Activated naive CD4-positive, alpha-beta T cell (primary cell): ENCODE data around the gene MRPS6.

Source experiments
- DNase-seq, 4 experiments: peaks; one replicate each; lab custom pipeline; 2025; lab: John Stamatoyannopoulos, UW

MRPS6 gene

DNA sequence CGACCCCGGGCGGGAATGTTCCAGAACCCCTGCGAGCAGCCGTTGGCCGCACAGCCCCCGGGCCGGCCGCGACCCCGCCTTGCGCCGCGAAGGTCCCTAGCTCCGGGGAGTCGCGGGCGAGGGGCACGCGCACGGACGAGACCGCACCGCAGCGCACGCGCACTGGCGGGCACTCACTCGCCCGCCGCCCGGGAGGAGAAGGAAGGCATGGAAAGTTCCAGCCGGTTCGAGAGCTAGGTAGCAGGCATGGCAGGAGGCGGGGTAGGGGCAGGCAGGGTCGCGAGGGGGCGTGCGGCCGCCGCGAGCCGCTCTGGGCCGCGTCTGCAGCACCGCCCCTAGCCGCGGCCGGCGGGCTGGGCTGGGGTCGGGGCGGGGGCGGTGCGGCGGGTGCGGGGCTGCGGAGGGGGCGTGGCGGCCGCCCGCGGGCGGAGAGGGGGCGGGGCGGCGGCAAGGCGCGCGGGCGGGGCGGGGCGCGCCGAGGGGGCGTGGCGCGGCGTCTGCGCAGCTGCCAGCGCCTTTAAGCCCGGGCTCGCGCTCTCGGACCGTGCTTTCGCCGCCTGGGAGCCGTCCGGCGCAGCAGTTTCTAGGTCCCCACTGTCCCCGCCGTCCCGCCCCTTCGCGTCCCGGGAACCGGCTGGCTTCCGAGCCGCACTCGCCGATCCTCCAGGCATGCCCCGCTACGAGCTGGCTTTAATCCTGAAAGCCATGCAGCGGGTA, at the start of gene MRPS6, which contains the start of gene SLC5A3:
Gene MRPS6, plus strand, starts transcription at position 547 of the 717 bp plus-strand sequence. Its CDS starts 123 bp downstream, at position 670.
Gene SLC5A3, plus strand, starts transcription at position 547 of the 717 bp plus-strand sequence. CDS start 21,621 bp downstream, outside the sequence.
- DNase-seq, result peak; percentile 38 to 76 (median 52)

DNA sequence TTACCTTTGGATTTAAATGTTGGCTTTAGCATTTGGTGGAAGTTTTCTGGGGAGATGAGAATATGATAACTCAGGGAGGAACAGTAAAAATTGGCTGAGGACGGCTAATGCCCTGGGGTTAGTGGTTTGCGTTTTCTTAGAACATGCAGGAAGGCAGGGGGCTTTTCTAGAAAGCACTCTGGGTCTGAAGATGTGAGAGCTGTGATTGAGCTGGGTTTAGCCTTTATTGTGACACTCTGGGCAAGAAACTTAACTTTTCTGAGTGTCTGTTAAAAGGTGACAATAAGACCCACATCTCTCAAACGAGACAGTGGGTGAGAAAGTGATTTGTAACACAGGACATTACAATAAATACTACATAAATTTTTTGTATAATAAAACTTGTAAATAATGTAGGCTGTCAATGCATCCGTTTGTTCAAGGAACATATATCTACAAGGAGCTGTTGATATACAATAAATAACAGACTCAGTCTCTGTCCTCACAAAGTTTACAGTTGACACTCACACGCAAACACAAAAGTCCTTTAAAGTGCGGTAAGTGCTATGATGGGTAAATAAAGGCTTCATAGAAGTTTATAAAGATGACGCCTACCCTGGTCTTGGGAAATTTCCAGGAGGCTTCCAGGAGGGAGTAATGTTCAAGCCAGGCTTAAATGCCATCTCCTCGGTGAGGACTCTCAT, 49.5 kb upstream of the MRPS6 start:
- DNase-seq, result no peak

- DNase-seq, result no peak
Observed at GRCh38 chr21:34024374-34024693, 49.0 kb upstream of the MRPS6 start.

DNA sequence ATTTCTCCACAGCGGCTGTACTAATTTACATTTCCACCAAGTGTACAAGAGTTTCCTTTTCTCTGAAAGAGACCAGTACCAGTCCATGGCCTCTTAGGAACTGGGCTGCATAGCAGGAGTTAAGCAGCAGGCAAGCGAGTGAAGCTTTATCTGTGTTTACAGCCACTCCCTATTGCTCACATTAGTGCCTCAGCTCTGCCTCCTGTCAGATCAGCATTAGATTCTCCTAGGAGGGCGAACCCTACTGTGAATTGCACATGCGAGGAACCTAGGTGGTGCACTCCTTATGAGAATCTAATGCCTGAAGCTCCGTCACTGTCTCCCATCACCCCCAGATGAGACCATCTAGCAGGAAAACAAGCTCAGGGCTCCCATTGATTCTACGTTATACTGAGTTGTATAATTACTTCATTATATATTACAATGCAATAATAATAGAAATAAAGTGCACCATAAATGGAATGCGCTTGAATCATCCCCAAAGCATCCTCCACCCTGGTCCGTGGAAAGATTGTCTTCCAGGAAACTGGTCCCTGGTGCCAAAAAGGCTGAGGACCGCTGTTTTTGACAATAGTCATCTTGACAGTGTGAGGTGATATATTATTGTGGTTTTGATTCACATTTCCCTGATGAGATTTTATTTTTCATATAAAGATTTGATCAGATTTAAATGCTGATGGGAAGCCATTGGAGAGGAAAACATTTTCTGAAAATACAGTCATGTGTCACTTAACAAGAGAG, 45.5 kb upstream of the MRPS6 start:
- no peak for DNase-seq

DNA sequence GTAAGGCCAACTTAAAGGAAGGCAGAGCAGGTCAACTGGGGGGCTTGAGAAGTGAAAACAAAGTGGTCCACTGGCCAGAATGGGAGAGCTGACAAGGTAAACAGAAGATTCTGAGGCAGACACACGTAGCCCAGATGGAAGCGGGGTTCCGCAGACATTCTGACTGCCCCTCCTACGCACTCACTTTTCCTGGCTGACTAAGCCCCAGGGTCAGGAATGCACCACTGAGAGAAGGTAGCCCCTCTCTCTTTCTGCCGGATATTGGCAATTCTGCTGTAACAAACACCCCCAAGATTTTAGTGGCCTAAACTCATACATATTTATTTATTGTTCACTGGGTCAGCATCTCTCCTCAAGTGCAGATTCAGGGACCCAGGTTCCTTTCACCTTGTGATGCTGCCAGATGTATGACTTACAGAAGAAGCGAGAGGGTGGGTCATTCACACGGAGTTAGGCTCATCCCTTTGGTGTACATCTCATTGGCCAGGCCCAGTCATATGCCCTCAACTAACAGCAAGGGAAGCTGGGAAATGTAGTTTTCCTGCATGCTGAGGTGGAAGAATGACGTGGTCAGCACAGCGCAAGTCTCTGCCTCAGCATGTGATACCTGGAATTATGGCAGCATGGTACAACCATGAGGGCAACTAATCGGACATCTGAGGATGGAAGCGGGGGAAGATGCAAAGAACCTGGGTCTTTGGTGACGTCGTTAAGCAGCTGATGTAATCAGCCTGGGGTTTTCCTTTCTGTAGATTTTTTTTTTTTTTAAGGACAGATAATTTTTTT, 43.4 kb upstream of the MRPS6 start:
- no peak for DNase-seq

DNA sequence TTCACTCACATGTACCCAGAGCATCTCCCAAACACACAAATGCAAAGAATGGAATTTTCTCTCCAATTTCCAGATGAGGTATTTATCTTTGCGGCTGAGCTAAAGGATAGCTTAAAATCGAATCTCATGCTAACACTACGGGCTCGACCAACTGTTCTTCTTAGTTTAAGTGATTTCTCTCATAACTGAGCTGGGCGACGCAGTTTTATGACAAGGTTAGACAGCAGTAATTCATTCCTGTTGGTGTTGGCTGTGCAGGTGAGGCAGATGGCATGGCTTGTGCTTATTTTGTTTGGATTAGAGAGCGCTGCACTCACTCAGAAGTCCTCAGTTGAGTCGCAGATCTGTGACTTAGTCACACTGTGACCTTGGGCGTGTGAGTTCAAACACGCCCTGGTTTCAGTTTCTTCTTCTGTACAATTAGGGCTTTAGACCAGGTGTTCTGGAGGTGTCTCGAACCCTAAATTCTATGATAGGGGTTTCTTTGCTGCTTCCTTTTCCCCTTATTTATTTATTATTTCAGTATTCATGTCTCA, 41.5 kb upstream of the MRPS6 start:
- DNase-seq, result no peak

GRCh38 chr21:34034369-34035014, 38.9 kb upstream of the MRPS6 start:
- no peak for DNase-seq

- DNase-seq, result no peak
Observed at GRCh38 chr21:34035619-34036354, 37.6 kb upstream of the MRPS6 start.

DNA sequence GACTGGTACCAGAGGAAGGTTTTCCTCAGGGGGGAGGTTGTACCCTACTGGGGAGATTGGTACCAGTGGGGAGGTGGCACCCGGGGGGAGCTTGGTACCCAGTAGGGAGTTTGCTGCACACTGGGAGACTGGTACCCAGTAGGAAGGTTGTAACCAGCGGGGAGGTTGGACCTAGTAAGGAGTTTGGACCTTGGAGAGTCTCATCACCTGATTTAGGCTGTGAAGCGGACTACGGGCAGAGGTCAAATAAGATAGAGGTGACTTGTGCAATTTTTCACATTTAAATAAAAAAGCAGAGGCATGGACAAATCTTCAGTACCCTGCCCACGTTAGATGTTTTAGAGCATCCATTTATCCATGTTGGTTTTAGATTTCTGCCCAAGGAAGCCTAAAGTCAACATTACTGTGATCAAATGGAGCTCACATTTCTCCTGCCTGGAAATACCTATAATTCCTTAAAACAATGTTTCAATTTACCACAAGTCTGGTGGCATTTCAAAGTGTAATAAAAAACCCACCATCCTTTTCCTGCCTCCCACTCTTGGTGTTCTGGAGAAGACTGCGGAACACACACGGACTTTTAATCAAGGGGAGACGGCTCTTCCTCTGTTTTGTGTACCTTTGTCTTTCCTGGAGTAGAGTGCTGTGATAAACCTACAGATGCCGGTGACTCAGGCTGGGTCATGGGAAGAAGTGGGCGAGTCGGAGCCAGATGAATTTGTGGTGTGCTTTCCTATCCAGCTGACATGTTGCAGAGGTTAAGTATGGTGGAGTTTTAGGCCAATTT, 36.2 kb upstream of the MRPS6 start:
- DNase-seq, result no peak

DNA sequence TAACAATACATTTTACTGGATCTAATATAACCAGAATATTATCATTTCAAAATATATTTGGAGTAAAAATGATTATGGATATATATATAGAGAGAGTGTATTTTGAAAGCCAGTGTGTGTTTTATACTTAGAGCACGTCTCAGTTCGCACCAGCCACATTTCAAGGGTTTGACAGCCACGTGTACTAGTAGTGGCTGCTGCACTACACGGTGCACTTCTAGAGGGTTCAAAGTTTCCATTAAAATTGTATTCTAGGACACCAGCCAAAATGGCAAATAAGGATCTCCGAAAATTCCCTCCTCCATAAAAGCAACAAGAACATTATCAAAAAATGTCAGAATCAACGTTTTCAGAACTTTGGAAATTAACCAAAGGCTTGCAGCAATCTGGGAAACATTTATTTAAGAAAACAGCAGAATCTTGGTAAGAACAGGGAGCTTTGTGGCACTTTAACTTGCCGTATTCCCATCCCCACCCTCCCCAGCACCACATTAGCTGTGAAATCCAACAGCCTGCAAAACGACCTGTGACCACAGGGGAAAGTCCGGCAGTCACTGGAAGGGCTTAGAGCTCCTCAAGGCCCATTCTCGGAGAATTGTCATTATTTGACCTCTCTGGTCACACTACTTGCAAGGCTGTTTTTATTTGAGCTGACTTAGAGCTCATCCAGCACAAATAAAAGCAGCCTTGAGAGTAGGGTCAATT, 33.5 kb upstream of the MRPS6 start:
- no peak for DNase-seq

- DNase-seq, result no peak
Observed at GRCh38 chr21:34042735-34043134, 30.6 kb upstream of the MRPS6 start.

DNA sequence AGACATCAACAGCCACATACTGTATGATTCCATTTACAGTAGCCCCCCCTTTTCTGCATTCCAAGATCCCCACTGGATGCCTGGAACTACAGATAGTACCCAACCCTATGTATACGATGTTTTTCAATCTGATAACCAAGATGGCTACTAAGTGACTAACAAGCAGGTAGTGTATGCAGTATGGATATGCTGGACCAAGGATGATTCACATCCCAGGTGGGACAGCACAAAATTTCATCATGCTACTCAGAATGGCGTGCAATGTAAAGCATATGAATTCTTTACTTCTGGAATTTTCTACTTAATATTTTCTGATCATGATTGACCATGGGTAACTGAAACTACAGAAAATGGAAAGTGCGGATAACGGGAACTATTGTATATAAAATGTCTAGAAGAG, 30.0 kb upstream of the MRPS6 start:
- DNase-seq, result no peak

- DNase-seq, result no peak
Observed at GRCh38 chr21:34046917-34047316, 26.5 kb upstream of the MRPS6 start.

DNA sequence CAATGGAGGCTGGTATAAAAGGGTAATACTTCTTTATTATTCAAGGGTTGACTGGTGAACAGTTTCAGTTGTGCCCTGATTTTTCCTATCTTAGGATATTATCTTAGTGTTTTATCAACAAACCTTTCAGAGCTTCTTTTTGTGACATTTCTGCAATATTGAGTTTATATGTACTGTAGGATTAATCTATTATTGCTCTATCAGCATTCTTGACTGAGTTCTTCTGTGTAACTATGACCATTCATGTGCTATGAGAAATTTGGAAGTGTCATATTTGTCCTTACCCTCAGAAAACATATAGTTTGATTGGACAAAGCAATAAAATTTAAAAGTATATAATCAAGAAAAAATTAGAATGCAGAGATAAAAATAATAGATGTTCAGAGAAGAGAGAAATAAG, 25.5 kb upstream of the MRPS6 start:
- no peak for DNase-seq

GRCh38 chr21:34052171-34052570, 21.2 kb upstream of the MRPS6 start:
- no peak for DNase-seq

DNA sequence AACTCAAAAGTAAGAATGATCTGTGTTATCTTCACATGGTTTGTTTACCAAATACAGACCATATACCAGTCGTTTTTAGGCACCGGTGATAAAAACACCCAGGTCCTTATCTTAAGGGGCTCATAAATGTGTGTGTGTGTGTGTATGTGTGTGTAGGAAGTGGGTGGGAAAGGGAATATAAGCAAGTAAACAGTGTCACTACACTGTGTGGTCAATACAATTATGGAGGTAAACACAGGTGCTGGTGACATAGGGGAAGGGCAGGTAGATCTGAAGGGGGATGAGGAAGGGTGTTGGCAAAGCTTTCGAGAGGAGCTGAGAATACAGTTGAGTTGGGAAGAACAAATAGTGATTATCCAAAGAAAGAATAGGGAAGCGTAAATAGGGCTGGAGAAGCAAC, 19.1 kb upstream of the MRPS6 start:
- DNase-seq, result no peak

- no peak for DNase-seq
Observed at GRCh38 chr21:34055615-34056014, 17.8 kb upstream of the MRPS6 start.

DNA sequence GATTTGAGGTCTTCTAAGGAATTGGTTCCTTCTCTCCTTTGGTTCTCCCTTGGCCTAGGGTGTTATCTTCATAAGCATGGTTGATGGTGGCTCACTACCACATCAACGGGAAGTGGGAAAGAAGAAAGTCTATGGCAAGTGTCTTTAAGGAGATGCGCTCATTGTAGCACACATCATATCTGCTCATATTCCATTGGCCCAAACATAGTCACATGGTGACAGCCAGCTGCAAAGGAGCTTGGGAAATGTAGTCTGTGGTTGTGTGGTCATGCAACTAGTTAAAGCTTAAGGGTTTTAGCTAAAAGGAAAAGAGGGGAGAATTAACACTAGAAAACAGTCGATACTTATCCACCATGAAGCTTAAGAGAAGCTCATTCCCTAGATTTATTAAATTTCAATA, 11.4 kb upstream of the MRPS6 start:
- DNase-seq, result no peak

DNA sequence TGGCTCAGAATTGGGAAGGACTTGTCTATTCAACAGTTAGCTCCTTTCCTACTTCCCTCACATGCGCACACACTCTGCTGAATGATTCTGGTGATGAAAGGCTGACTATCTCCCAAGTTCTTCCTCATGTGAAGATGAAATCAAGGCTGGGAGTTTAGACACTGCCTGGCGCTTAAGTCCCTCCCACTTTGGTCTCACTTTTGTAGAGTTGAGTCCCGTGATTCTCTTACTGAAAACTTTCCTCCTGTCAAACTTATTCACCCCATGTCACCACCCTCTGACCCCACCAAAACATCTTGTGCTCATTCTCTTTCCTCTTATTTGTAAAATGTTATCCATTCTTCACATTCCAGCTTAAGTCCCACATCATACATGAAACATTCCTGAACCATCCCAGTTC, 8.4 kb upstream of the MRPS6 start:
- no peak for DNase-seq
